HFFc6 (cell line): ENCODE measurements around the gene ULK4. TPM values are rescaled to one million over a fixed set of nuclear protein-coding genes. Genes with fewer than 3 reads are reported as not detected.

Experiments
- DNase-seq: peaks from one replicate; pipeline ENCODE4 v3.0.0-alpha.2; 2018
- H3K27ac Mint-ChIP-seq: 2 replicates; pipeline ENCODE4 v1.8.0; 2020; ENCODE audit warnings: mild to moderate bottlenecking, mixed read lengths
- H3K27me3 Mint-ChIP-seq: 2 replicates; pipeline ENCODE4 v1.8.0; 2021; ENCODE audit warnings: mild to moderate bottlenecking, moderate library complexity, mixed read lengths; ENCODE audit not compliant: insufficient read depth
- H3K36me3 Mint-ChIP-seq: 2 replicates; pipeline ENCODE4 v1.8.0; 2021; ENCODE audit warnings: low read depth, mixed read lengths
- H3K4me1 Mint-ChIP-seq: 2 replicates; pipeline ENCODE4 v1.8.0; 2020; ENCODE audit warnings: low read depth, mixed read lengths
- H3K4me3 Mint-ChIP-seq: 2 replicates; pipeline ENCODE4 v1.8.0; 2020; ENCODE audit warnings: mild to moderate bottlenecking, moderate library complexity, mixed read lengths
- H3K9me3 Mint-ChIP-seq: 2 replicates; pipeline ENCODE4 v1.8.0; 2020; ENCODE audit warnings: mild to moderate bottlenecking, mixed read lengths
- CTCF ChIP-seq: fragments of 200-600 bp; sonication (generic); IDR thresholded peaks from 2 replicates; pipeline ENCODE4 v1.5.0; 2021; ENCODE audit warnings: antibody characterized with exemption, mild to moderate bottlenecking
- total RNA-seq, 6 experiments: library from RNA; stranded (reverse); fragmentation: NEBNext Ultra II Directional; extraction: Animal tissue kit (Norgen Biotek cat#: 25700); gene quantifications; 2 replicates in 1 of 6; 3 replicates in 5 of 6; pipeline ENCODE4 v1.2.3, GENCODE V29; 2021

The ULK4 gene
- total RNA-seq, 6 experiments from 2014 or later: 6.0 to 8.6 (median 6.7) TPM

DNA sequence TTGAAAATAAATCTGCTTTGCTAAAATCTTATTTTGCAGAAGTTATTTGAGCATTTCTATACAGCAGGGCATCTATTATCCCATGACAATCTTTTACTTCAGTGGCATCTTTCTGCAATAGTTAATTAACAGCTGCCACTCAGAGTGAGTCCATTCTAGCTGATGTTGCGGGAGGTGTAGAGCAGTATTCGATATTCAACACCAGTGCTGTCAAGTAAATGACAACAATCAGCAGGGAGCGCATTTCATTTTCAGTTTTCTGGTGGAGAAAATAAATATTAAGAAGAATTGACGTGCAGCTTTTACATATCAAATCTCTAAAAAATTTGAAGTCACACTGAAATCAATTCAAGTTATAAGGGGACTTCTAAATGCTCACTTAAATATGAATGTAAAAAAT lies 476.4 kb downstream of the ULK4 start:
- no peak overlapping the region for H3K27ac Mint-ChIP-seq
- H3K27me3 Mint-ChIP-seq: no peaks in the 10 kb centered on the region; the same call in 1 of the 2 replicates
- no peak for TF ChIP-seq CTCF
- no peak for DNase-seq
- H3K9me3 Mint-ChIP-seq: no peaks in the 10 kb centered on the region; the same call in 1 of the 2 replicates
- no peak overlapping the region for H3K4me3 Mint-ChIP-seq
- H3K4me1 Mint-ChIP-seq: no peaks in the 10 kb centered on the region
- no peaks in the 10 kb centered on the region for H3K36me3 Mint-ChIP-seq

- Mint-ChIP-seq H3K4me3 (no peak overlapping the region), H3K36me3 (no peaks in the 10 kb centered on the region), H3K27ac (no peak overlapping the region), H3K4me1 (no peaks in the 10 kb centered on the region), H3K27me3 (no peaks in the 10 kb centered on the region; the same call in 1 of the 2 replicates), H3K9me3 (peaks cover 4% of the 10 kb centered on the region)
- DNase-seq: no peak
- TF ChIP-seq CTCF: no peak
Measured at GRCh38 chr3:41482134-41482533, 479.8 kb downstream of the ULK4 start.

DNA sequence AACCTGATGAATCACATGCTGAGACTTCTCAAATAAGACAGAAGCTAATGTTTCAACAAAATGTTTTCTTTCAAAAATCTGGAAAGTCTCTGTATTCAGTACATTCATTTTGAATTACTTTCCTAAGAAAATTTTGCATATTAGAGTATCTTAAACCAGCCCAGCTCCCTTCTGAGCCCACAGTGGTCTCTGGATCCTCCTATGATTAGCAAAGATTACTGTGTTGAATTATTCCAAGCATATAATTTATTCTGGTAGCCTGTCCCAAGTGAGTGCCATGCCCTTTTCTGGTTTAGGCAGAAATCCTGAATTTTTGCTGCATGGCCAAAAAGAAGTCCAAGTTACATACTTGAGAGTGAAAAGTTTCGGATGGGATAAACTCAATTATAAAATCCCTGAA lies 483.6 kb downstream of the ULK4 start:
- DNase-seq: no peak
- peaks cover 13% of the 10 kb centered on the region for H3K9me3 Mint-ChIP-seq
- no peak for TF ChIP-seq CTCF
- 0 out of 2 replicates have a peak, but pooled peaks cover 4% of the 10 kb centered on the region for H3K36me3 Mint-ChIP-seq
- H3K27me3 Mint-ChIP-seq: no peaks in the 10 kb centered on the region; the same call in 1 of the 2 replicates
- no peaks in the 10 kb centered on the region for H3K4me1 Mint-ChIP-seq
- H3K4me3 Mint-ChIP-seq: no peak overlapping the region
- no peak overlapping the region for H3K27ac Mint-ChIP-seq

DNA sequence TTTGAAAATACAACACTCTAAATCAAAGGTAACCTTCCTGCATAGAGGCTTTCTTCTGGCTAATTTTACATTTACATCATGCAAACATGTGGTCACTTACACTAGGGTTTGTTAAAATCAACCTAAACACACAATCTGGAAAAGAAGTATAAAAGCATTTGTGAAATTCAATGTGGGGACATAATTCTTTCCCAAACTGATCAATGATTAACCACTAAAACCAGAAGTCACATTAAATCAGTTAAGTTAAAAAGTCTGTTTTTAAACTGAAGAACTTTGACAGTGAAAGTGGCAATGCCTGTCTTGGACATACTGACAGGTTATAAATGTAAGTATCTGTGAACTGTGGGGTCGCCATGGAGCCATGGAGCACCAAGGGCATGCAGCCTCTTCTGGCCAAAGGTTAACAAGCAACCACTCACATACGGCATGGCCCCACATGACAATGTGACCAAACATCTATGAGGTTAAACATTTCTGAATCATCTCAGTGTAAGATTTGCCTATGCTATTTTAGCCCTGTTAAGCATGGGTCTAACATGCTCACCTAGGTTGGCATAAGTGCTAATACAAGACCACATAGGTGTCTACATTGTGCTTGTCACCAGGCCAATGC lies 484.4 kb downstream of the ULK4 start:
- no peak overlapping the region for H3K27ac Mint-ChIP-seq
- peaks cover 9% of the 10 kb centered on the region; the same call in 1 of the 2 replicates for H3K36me3 Mint-ChIP-seq
- no peaks in the 10 kb centered on the region; the same call in 1 of the 2 replicates for H3K27me3 Mint-ChIP-seq
- H3K4me3 Mint-ChIP-seq: no peak overlapping the region
- DNase-seq: no peak
- peaks cover 18% of the 10 kb centered on the region for H3K9me3 Mint-ChIP-seq
- H3K4me1 Mint-ChIP-seq: no peaks in the 10 kb centered on the region
- no peak for TF ChIP-seq CTCF

DNA sequence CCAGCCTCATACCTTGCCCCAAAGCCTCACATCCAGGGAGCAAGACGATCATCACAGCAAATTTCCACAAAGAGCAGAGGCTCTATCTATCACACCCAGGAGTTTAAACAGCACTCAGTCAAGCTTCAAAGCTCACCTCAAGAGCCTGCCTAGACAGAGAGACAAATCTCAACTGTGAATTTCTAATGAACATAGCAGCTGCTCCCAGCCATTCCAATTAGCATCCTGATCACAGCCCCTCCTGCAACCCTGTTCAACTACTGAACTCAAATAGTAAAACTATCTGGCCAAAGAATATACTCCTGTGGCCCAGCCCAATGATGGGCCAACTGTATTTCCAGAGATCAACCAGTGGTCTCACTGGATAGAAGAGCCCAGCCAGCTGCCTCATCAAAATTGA lies 492.8 kb downstream of the ULK4 start:
- no peaks in the 10 kb centered on the region for H3K4me1 Mint-ChIP-seq
- H3K4me3 Mint-ChIP-seq: no peak overlapping the region
- no peak for DNase-seq
- H3K27ac Mint-ChIP-seq: no peak overlapping the region
- peaks cover 26% of the 10 kb centered on the region for H3K36me3 Mint-ChIP-seq
- no peaks in the 10 kb centered on the region for H3K27me3 Mint-ChIP-seq
- TF ChIP-seq CTCF: no peak
- H3K9me3 Mint-ChIP-seq: peaks cover 41% of the 10 kb centered on the region
